ENCODE data around the gene SCARF1. TPM values are rescaled to one million over a fixed set of nuclear protein-coding genes. Genes with fewer than 3 reads are reported as not detected.

Gene SCARF1
- total RNA-seq, 2 donors from 2014 or later = 8.6 to 14.8 TPM

- Histone ChIP-seq H3K4me1 (no peaks in the 10 kb centered on the region), H3K9me3 (no peaks in the 10 kb centered on the region), H3K27ac (no peak overlapping the region), H3K4me3 (no peak overlapping the region), H3K36me3 (no peaks in the 10 kb centered on the region), H3K27me3 (no peaks in the 10 kb centered on the region)
- no peak for DNase-seq (ENCODE audit: low spot score)
- TF ChIP-seq CTCF (IDR thresholded peaks at IDR 0.05) = no peak
Observed at GRCh38 chr17:1604831-1605528, 40.6 kb downstream of the SCARF1 start.

- H3K27ac ChIP-seq = no peak overlapping the region
- no peak for TF ChIP-seq CTCF (IDR thresholded peaks at IDR 0.05)
- no peak overlapping the region for H3K4me3 ChIP-seq
- no peak for DNase-seq (ENCODE audit: low spot score)
- H3K9me3 ChIP-seq = no peaks in the 10 kb centered on the region
- no peaks in the 10 kb centered on the region for H3K27me3 ChIP-seq
- H3K36me3 ChIP-seq = no peaks in the 10 kb centered on the region
- no peaks in the 10 kb centered on the region for H3K4me1 ChIP-seq
Observed at GRCh38 chr17:1601571-1601970, 44.0 kb downstream of the SCARF1 start.

- no peak overlapping the region for H3K4me3 ChIP-seq
- H3K36me3 ChIP-seq = no peaks in the 10 kb centered on the region
- H3K9me3 ChIP-seq = no peaks in the 10 kb centered on the region
- no peaks in the 10 kb centered on the region for H3K27me3 ChIP-seq
- DNase-seq (ENCODE audit: low spot score) = no peak
- TF ChIP-seq CTCF (IDR thresholded peaks at IDR 0.05) = no peak
- H3K27ac ChIP-seq = no peak overlapping the region
- H3K4me1 ChIP-seq = no peaks in the 10 kb centered on the region
Observed at GRCh38 chr17:1598399-1599095, 47.0 kb downstream of the SCARF1 start.

GRCh38 chr17:1597861-1598342, 47.6 kb downstream of the SCARF1 start:
- no peaks in the 10 kb centered on the region for H3K4me1 ChIP-seq
- TF ChIP-seq CTCF (IDR thresholded peaks at IDR 0.05) = no peak
- H3K9me3 ChIP-seq = no peaks in the 10 kb centered on the region
- H3K4me3 ChIP-seq = no peak overlapping the region
- H3K27me3 ChIP-seq = no peaks in the 10 kb centered on the region
- H3K36me3 ChIP-seq = no peaks in the 10 kb centered on the region
- no peak for DNase-seq (ENCODE audit: low spot score)
- H3K27ac ChIP-seq = no peak overlapping the region

GRCh38 chr17:1593630-1593931, 52.0 kb downstream of the SCARF1 start:
- Histone ChIP-seq H3K27ac (no peak overlapping the region), H3K4me1 (peaks cover 0 to 21% of the 10 kb centered on the region in 2 donors), H3K9me3 (no peaks in the 10 kb centered on the region), H3K27me3 (no peaks in the 10 kb centered on the region), H3K36me3 (no peaks in the 10 kb centered on the region), H3K4me3 (no peak overlapping the region)
- TF ChIP-seq CTCF (IDR thresholded peaks at IDR 0.05) = no peak
- no peak for DNase-seq (ENCODE audit: low spot score)

Measured in right atrium auricular region (tissue), 2 donors.